ENCODE results near the gene KEAP1. TPM values are rescaled to one million over a fixed set of nuclear protein-coding genes. Genes with fewer than 3 reads are reported as not detected.

KEAP1 gene
- total and polyA plus RNA-seq, 9 of the 15 experiments (the other 6 are each of a cell fraction or from before 2014, with no cell fraction given), result 2.1 to 95.6 (median 64.3) TPM

GRCh38 chr19:10543420-10544241 is 40.5 kb upstream of the KEAP1 start, which contains the start of gene ATG4D (continued):
- TF ChIP-seq TEAD4 (IDR thresholded peaks at IDR 0.05; ENCODE audit: low read length), result peak; percentile 90
- no peak for TF ChIP-seq TEAD4 (CRISPR knock-in tag; IDR thresholded peaks at IDR 0.05; ENCODE audit: borderline replicate concordance)
- TF ChIP-seq NEUROD1 (IDR thresholded peaks at IDR 0.05; ENCODE audit: borderline replicate concordance, low read depth, low read length, partially characterized antibody), result peak; percentile 25
- TF ChIP-seq LCOR (CRISPR knock-in tag; IDR thresholded peaks at IDR 0.05), result peak; percentile 53; the same call in 1 of the 2 replicates
- TF ChIP-seq ZFP30 (CRISPR knock-in tag; IDR thresholded peaks at IDR 0.05; ENCODE audit: borderline replicate concordance), result no peak
- peak; percentile 72 to 95 (median 91) for TF ChIP-seq YY1 (IDR thresholded peaks at IDR 0.05; ENCODE audit: borderline replicate concordance in 1 of 3, control insufficient read depth in 1 of 3, extremely low read depth in 1 of 3, insufficient read depth in 3 of 3, insufficient read length in 1 of 3, insufficient replicate concordance in 2 of 3, low read depth in 1 of 3, low read length in 2 of 3)
- no peak; the same call in 1 of the 2 replicates for TF ChIP-seq GABPB1 (CRISPR knock-in tag; IDR thresholded peaks at IDR 0.05)
- TF ChIP-seq HMGXB4 (CRISPR knock-in tag; IDR thresholded peaks at IDR 0.05), result no peak
- peak; percentile 79; the same call in 1 of the 2 replicates for TF ChIP-seq ZBED1 (IDR thresholded peaks at IDR 0.05)
- TF ChIP-seq ZNF436 (CRISPR knock-in tag; IDR thresholded peaks at IDR 0.05), result no peak
- no peak for TF ChIP-seq BRF1 (IDR thresholded peaks at IDR 0.05; ENCODE audit: borderline replicate concordance, extremely low read depth, insufficient read length)
- no peak for TF ChIP-seq NKRF (IDR thresholded peaks at IDR 0.05; ENCODE audit: borderline replicate concordance)
- TF ChIP-seq NR0B1 (IDR thresholded peaks at IDR 0.05; ENCODE audit: partially characterized antibody), result no peak
- no peak for TF ChIP-seq ZBTB34 (CRISPR knock-in tag; IDR thresholded peaks at IDR 0.05)
- no peak for TF ChIP-seq MYBL2 (IDR thresholded peaks at IDR 0.05; ENCODE audit: low read depth)
- TF ChIP-seq MYBL2 (CRISPR knock-in tag; IDR thresholded peaks at IDR 0.05; ENCODE audit: borderline replicate concordance), result no peak
- TF ChIP-seq ZBTB2 (IDR thresholded peaks at IDR 0.05), result peak; percentile 82
- TF ChIP-seq ZKSCAN1 (IDR thresholded peaks at IDR 0.05; ENCODE audit: low read depth, low read length), result no peak
- peak; percentile 81 for TF ChIP-seq MTA2 (IDR thresholded peaks at IDR 0.05; ENCODE audit: low read depth)

Measured in K562 (cell line).